H1 (cell line): ENCODE data around the gene APC2.

Experiments
- ATF3 ChIP-seq: IDR thresholded peaks from 2 replicates; pipeline ENCODE4 v1.6.1; 2011; ENCODE audit warnings: low read depth, mild to moderate bottlenecking, low read length; ENCODE audit not compliant: insufficient read depth
- BACH1 ChIP-seq: IDR thresholded peaks from 2 replicates; pipeline ENCODE4 v1.6.1; 2012; ENCODE audit warnings: low read length, improper control_type of control experiment
- KDM1A ChIP-seq: fragments of 200-600, 300-600 bp; sonication (generic); IDR thresholded peaks from 2 replicates; pipeline ENCODE4 v1.7.1; 2016; ENCODE audit warnings: mild to moderate bottlenecking, low read length, borderline replicate concordance
- NRF1 ChIP-seq: IDR thresholded peaks from 2 replicates; pipeline ENCODE4 v1.6.1; 2011; ENCODE audit warnings: mild to moderate bottlenecking, low read depth, low read length, improper control_type of control experiment
- POLR2A ChIP-seq, 2 experiments: IDR thresholded peaks; 1 replicate in 1 of 2; 2 replicates in 1 of 2; pipeline ENCODE4 v1.6.1; 2011; ENCODE audit warnings: low read depth in 2 of 2, low read length in 2 of 2, mild to moderate bottlenecking in 2 of 2; ENCODE audit errors: control extremely low read depth in 1 of 2
- POLR2AphosphoS5 ChIP-seq: IDR thresholded peaks from 2 replicates; pipeline ENCODE4 v1.6.1; 2011; ENCODE audit warnings: low read depth, low read length
- RBBP5 ChIP-seq: IDR thresholded peaks from 2 replicates; pipeline ENCODE4 v1.7.1; 2012; ENCODE audit warnings: low read depth, mild to moderate bottlenecking, inconsistent platforms, low read length, moderate library complexity, borderline replicate concordance
- SIN3A ChIP-seq, 2 experiments: IDR thresholded peaks in 1 of 2; conservative IDR thresholded peaks in 1 of 2; 2 replicates each; pipeline ENCODE4 v1.6.1; 2011 to 2012; ENCODE audit warnings: low read length in 2 of 2, improper control_type of control experiment in 1 of 2, low read depth in 1 of 2, mild to moderate bottlenecking in 1 of 2
- SUZ12 ChIP-seq: fragments of 200-600 bp; sonication (generic); IDR thresholded peaks from 2 replicates; pipeline ENCODE4 v1.6.1; 2012; ENCODE audit warnings: mild to moderate bottlenecking, inconsistent platforms, low read length, moderate library complexity, mixed read lengths
- ZNF274 ChIP-seq: IDR thresholded peaks from 2 replicates; pipeline ENCODE4 v1.7.0; 2012; ENCODE audit warnings: low read length, borderline replicate concordance; ENCODE audit errors: extremely low read depth
- TF ChIP-seq, protein P1 (sequence below), 3 experiments: IDR thresholded peaks; 1 replicate in 2 of 3; 2 replicates in 1 of 3; pipeline versions ENCODE4 v1.5.1 to v1.6.1; 2011; ENCODE audit warnings: low read length in 3 of 3, mild to moderate bottlenecking in 3 of 3, inconsistent platforms in 2 of 3, low read depth in 1 of 3, moderate library complexity in 1 of 3; ENCODE audit not compliant: insufficient read depth in 1 of 3; ENCODE audit errors: control extremely low read depth in 1 of 3
- TF ChIP-seq, protein P2 (sequence below): IDR thresholded peaks from 2 replicates; pipeline ENCODE4 v1.6.1; 2011; ENCODE audit warnings: low read length, improper control_type of control experiment
- TF ChIP-seq, protein P3 (sequence below): IDR thresholded peaks from 2 replicates; pipeline ENCODE4 v1.6.1; 2012; ENCODE audit warnings: inconsistent platforms

DNA sequence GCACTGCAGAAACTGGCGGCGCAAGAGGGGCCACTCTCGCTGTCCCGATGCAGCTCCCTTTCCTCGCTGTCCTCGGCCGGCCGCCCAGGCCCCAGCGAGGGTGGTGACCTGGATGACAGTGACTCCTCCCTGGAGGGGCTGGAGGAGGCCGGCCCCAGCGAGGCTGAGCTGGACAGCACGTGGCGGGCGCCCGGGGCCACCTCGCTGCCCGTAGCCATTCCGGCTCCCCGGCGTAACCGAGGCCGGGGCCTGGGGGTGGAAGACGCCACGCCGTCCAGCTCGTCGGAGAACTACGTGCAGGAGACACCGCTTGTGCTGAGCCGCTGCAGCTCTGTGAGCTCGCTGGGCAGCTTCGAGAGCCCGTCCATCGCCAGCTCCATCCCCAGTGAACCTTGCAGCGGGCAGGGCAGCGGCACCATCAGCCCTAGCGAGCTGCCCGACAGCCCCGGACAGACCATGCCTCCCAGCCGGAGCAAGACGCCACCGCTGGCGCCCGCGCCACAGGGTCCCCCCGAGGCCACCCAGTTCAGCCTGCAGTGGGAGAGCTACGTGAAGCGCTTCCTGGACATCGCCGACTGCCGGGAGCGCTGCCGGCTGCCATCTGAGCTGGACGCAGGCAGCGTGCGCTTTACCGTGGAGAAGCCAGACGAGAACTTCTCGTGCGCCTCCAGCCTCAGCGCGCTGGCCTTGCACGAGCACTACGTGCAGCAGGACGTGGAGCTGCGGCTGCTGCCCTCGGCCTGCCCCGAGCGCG lies 16.7 kb downstream of the APC2 start:
- TF ChIP-seq, protein P1, sequence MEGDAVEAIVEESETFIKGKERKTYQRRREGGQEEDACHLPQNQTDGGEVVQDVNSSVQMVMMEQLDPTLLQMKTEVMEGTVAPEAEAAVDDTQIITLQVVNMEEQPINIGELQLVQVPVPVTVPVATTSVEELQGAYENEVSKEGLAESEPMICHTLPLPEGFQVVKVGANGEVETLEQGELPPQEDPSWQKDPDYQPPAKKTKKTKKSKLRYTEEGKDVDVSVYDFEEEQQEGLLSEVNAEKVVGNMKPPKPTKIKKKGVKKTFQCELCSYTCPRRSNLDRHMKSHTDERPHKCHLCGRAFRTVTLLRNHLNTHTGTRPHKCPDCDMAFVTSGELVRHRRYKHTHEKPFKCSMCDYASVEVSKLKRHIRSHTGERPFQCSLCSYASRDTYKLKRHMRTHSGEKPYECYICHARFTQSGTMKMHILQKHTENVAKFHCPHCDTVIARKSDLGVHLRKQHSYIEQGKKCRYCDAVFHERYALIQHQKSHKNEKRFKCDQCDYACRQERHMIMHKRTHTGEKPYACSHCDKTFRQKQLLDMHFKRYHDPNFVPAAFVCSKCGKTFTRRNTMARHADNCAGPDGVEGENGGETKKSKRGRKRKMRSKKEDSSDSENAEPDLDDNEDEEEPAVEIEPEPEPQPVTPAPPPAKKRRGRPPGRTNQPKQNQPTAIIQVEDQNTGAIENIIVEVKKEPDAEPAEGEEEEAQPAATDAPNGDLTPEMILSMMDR (IDR thresholded peaks at IDR 0.05; ENCODE audit: control extremely low read depth in 1 of 3, insufficient read depth in 1 of 3, low read depth in 1 of 3, low read length in 3 of 3): no peak
- TF ChIP-seq, protein P2, sequence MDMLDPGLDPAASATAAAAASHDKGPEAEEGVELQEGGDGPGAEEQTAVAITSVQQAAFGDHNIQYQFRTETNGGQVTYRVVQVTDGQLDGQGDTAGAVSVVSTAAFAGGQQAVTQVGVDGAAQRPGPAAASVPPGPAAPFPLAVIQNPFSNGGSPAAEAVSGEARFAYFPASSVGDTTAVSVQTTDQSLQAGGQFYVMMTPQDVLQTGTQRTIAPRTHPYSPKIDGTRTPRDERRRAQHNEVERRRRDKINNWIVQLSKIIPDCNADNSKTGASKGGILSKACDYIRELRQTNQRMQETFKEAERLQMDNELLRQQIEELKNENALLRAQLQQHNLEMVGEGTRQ: no peak
- no peak for TF ChIP-seq POLR2A (IDR thresholded peaks at IDR 0.05; ENCODE audit: control extremely low read depth in 1 of 2, low read depth in 2 of 2, low read length in 2 of 2)
- no peak for TF ChIP-seq POLR2AphosphoS5
- no peak for TF ChIP-seq NRF1
- TF ChIP-seq ZNF274: no peak
- no peak for TF ChIP-seq KDM1A
- no peak for TF ChIP-seq BACH1
- TF ChIP-seq RBBP5: no peak
- no peak for TF ChIP-seq ATF3
- TF ChIP-seq, protein P3, sequence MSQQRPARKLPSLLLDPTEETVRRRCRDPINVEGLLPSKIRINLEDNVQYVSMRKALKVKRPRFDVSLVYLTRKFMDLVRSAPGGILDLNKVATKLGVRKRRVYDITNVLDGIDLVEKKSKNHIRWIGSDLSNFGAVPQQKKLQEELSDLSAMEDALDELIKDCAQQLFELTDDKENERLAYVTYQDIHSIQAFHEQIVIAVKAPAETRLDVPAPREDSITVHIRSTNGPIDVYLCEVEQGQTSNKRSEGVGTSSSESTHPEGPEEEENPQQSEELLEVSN: 0 out of 2 replicates have a peak, but pooled peaks have one; percentile 3
- no peak for TF ChIP-seq SIN3A (conservative IDR thresholded peaks at IDR 0.05 in 1 of 2, IDR thresholded peaks at IDR 0.05 in 1 of 2; ENCODE audit: low read depth in 1 of 2, low read length in 2 of 2)
- peak; percentile 80 for TF ChIP-seq SUZ12
